GM19043 (cell line): Measurements from ENCODE around the gene IFFO2.
"Not testable (repeated sequence)": the region's sequence is repeated elsewhere in the genome, so short reads cannot be mapped to it uniquely, and the experiment has no call there.

Experiments
- ATAC-seq: cut with Tn5 transposase; IDR thresholded peaks from one replicate; pipeline ENCODE4 v1.9.1; 2021; ENCODE audit warnings: low read depth; ENCODE audit not compliant: unreplicated experiment

Gene IFFO2

DNA sequence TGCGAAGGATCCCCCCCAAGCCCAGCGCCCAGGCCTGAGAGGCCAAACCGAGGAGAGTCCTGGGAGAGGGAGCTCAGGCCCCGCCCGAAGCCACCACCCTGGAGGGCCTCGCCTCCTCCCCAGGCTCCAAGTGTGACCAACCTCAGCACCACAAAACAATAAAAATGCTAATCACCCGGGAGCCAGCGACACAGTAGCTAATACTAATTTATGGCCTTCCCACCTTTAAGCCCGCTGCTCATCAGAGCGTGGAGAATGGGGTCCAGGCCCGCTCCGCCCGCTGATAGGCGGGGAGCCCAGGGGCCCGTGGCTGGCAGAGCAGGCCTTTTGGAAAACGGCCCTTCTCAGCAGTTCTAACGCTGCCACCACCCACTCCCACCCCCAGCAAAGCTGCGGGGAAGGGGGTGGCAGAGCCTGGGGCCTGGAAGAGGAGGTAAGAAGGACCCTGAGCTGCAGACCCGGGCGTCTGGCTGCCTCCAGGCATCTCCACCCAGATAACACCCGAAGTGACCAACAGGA, 76.6 kb downstream of the IFFO2 start:
- ATAC-seq, result no peak

DNA sequence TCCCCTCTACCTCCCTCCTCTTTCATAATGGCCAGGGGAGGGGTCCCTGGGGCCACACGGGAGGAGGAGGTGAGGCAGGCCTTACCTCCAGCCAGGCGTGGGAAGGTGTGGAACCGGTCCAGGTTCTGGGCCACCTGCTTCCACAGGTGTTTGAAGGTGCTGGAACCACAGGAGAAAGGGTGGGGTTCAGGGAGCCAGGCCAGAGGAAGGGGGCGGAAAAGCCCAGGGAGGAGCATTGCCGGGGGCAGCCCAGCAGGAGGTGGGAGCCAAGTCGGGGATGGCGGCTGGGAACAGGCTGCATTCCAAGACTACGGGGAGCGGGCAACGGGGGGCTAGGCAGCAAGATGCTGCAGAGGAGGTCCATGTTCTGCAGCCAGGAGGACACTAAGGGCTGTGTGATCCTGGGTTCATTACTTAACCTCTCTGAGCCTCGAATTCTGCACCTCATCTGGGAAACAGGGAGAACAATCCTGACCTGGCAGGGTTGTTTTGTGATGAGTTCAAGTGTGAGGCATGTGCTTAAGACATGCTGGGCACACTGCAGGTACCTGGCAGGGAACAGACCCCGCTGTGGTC, 77.2 kb downstream of the IFFO2 start:
- ATAC-seq, result no peak

DNA sequence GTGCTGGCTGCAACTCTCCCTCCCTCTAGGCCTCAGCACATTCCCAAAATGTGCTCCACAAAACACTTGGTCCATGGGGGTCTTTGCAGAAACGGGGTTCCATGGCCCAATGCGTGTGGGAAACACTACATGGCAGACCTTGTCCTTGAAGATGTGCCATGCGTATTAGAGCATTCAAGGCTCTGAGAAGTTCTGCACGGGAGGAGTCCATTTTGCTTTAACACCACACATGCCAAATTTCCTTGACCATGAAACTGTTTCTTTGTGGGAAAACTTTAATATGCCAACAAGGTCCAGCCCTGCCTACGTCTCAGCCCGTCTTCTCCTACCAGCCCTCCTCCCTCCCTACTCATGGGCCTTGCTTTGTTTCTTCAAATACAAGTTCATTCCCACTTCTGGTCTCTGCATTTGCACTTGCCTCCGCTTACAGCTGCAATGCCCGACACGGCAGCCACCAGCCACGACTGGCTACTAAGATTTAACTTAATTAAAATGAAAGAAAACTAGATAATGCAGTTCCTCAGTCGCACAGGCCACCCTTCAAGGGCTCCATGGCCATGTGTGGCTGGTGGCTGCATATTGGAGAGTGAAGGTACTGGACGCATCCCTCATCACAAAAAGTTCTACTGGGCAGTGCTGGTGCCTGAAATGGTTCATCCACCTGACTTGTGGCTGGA, 77.8 kb downstream of the IFFO2 start:
- no peak for ATAC-seq

DNA sequence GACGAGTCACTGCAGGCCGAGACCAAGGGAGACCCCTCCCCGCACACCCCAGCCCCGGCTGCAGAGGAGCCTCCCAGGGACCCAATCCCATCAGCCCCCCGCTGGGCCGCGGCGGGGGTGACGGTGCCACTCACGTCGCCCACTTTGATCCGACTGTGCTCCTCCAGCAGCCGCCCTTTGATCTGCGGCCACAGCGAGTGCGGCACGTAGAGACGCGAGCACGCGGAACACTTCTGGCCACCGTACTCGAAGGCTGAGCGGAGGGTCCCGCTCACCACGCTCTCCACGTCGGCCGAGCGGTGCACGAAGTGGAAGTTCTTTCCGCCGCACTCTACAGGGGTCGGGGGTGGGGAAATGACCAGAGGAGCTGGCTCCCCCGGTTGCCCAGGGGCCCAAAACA, 79.2 kb downstream of the IFFO2 start:
- ATAC-seq, result no peak

DNA sequence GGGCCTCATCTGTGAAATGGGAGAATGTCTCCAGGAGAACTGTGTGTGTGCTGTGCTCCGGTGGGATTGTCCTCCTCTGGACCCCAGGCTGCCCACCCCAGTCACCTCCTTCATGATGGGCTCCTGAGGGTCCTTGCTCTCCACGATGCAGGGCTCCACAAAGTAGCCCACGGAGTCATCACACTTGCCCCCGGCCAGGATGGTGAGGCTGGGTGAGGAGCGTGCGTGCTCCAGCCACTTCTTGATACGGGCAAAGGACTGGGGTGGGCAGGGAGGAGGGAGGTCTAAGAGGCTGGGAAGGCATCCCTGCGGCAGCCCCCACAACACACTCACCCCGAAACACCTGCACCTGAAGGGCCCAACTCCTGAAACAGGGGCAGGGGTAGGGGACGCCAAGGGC, 80.3 kb downstream of the IFFO2 start:
- no peak for ATAC-seq

DNA sequence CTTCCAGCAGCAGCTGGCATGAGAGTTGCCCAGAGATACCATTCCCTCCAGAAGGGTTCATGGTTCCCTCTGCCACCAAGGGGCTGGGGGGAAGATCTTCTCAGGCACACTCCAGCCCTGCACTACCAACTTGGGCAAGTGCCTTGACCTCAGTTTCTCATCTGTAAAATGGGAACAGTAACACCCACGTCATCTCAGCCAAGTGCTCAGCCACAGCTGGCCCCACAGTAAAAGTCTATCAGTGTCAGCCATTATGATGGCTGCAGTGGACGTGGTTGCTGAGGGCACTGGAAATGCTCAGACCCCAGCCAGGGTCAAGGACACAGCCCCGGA, 80.7 kb downstream of the IFFO2 start:
- no peak for ATAC-seq

DNA sequence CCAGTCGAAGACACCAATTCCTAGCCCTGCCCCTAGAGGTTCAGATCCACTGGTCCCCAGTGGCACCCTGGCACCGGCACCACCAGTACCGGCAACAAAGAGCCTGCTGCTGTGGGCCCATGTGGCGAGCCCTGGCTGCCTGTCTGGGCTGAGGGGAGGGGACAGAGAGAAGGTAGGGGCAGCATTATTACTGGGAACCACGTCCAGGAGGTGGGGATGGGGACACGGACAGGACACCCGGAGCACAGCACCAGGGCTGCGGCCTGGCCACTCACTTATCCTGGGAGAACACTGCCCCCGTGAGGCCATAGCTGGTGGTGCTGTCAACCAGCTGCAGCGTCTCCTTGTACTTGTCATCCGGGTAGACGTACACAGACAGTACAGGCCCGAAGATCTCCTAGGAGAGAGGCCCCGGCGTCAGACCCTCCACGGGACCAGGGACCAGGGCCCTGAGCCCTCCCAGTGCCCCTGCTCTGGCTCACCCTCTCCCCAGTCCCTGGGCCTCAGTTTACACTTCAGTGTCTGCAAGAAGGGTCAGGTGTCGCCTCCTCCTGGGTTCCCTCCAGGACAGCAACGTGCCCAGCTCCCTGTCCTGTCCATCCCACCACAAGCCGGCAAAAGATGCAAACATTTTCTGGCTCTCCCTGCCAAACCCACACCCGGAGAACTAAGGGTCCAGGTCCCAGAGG, 81.2 kb downstream of the IFFO2 start:
- ATAC-seq, result no peak

DNA sequence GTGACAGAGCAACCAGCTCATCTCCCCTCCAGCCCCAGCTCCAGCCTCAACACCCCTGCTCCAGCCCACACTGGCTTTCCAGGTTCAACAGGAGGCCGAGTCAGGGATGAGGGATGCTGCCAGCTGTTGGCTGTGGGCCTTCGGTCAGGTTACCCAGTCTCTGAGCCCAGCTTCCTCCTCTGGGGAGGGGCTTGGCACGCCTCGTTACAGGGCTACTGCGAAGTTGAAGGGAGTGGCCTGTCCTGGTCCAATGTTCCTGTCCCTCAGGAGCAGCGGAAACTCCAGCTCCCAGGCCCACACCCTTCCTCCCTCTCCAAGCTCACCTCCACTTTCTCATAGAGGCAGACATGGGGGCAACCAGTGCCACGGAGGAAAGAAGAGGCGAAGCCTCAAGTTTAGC, 81.9 kb downstream of the IFFO2 start:
- no peak for ATAC-seq

DNA sequence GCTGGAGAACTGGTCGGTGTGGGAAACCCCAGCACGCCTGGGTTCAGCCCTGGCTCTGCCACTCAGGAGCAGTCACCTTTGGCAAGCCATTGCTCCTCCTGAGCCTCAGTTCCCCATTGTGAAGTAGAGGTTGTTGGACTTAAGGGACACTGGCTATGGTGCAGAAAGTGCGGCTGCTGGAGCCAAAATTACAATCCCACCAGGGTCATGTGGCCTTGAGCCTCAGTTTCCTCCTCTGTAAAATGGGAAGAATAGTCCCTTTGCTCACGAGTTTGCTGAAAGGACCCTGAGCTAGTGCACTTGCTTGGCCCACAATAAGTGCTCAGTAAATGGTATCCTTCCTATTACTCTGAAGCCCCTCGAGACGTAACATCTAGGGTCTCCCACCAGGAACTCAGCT, 82.4 kb downstream of the IFFO2 start:
- no peak for ATAC-seq

DNA sequence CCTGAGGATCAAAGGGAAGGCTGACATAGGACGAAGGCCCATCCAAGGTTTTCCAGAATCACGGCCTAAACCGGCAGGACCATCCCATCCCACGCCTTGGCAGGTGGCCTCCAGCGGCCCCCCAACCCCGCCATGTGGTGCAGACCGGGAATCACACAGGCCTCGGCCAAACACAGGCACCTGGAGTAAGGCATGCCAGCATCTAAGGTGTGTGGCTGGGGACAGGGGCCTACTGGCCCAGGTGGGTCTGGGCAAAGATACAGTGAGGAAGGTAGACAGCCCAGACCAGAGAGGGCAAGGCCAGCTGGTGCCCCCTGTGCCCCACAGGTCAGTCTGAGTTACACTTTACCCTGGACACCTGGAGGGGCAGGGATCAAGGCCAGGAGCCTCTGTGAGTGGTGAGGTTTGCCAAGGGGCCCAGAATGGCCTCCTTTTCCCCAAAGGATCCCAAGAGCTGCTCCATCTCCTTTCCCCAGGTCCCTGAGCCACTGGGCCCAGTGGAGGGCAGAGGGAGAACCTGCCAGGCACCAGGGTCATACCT, 84.3 kb downstream of the IFFO2 start:
- ATAC-seq, result no peak

DNA sequence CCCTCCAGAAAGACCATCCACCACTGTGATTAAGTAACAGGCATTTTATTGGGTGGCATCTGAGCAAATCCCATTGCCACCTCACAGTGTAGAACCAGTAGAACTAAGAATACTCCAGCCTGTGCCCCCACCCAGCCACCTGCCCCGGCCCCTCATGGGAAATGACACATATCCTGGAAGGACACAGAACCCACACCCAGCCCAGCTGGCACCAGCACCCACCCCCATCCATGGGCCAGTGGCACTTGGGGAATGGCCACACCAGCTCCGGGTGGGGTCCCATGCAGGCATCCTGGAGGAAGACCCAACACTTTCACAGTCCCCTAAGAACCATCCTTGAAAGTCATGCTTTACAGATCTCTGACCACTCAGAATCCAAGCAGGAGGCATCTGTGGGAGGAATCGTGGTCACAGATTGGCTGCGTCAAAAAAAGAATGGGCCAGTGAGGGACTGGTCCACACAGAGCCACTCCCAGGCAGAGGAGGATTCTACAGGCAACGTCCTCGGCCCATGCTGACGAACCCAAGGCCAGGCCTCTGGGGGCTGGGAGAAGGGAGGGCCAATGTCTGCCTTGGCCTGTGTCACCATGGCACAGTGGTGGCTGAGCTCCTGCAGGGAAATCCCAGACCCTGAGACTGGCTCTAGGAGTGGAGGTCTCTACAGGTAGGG, 84.9 kb downstream of the IFFO2 start:
- ATAC-seq, result no peak

DNA sequence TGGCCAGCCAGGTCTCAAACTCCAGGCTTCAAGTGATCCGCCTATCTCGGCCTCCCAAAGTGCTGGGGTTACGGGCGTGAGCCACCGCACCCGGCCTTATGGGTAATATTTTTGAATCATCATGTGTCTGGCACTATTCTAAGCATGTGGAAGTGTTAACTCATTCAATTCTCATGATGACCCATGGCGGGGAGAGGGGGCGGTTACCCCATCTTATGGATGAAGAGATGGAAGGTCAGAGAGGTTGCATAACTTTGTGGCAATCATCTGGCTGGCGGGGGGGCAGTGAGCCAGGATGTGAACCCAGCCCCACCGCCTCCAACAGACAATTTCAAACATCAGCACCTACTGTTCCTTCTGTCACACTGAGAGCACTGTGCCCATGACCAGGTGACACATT, 85.5 kb downstream of the IFFO2 start:
- no peak for ATAC-seq

DNA sequence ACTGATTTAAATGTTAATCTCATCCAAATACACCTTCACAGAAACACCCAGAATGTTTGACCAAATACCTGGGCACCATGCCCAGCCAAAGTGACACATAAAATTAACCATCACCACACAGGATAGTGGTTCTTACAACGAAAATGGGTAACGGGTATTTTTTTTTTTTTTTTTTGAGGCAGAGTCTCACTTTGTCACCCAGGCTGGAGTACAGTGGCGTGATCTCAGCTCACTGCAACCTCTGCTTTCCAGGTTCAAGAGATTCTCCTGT, 85.9 kb downstream of the IFFO2 start:
- ATAC-seq, result not testable (repeated sequence)

DNA sequence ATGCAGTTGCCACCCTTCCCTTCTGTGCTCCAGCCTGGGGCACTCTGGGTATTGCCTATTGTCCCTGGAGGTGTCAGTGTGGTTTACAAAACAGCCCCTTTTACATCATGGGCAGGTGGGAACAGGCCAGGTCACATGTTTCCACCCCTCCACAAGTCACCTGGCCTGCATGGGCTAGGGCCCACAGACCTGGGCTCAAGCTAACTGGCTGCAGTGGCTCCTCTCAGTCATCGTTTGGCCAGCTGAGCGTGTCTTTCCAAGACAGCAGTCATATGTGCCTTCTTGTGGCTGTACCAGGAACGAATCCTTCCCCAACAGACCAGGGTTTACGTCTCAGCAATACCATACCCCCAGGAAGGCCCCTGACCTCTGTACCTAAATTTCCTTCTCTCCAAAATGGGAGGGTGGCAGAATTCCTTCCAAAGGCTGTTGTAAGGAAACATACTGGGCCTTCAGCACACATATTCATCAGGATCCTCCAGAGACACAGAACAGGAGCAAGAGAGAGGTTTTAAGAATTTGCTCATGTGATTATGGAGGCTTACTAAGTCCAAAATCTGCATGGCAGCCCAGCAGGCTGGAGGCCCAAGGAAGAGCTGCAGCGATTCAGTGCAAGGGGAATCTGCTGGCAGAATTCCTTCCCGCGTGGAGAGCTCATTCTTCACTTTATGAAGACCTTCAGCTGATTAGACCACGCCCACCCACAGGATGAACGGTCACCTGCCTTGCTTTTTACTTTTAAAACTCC, 86.5 kb downstream of the IFFO2 start:
- ATAC-seq, result no peak

DNA sequence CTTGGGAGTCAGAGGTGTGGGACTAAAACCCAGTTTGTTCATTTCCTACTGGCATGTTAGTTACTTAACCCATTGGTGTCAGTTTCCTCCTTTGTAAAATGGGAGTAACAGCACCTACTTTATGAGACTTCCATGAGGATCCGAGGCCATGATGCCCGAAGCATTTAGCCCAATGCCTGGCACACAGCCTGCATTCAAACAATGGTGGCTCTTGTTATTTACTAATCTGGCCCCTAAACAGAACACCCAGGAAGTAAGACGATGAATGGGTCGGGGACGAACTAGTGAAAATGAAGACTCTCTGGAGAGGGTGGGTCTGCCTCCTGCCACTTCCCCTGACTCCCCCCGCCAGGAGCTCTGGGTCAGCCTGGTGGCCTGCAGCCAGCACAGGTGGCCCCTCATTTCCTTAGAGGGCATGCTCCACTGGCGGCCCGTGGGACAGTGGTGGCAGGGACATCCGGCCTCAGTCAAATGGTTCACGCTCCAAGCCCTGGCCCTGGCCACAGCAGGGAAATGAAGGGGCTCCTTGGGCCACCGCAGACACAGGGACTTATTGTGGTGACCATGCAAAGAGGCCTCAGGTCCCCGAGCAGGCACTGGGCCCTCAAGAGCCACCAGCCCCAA, 87.6 kb downstream of the IFFO2 start:
- ATAC-seq, result no peak

DNA sequence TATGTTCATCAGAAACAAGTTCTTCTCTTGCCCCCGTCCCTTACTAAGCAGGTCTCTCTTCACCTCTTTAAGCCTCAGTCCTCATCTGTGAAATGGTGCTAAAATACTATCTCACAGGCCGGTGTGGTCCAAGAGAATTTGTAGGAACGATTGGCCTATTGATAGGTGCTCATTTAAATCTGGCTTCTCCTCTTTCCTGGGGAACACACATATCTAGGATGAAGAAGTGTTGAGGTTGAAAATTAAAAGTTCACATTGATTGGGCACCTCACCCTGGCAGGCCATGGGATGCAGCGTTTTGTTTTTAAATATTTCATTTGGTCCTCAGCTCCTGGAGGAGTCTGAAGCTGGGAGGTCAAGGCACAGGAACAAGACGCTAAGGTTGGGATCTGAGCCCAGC, 88.1 kb downstream of the IFFO2 start:
- ATAC-seq, result no peak

DNA sequence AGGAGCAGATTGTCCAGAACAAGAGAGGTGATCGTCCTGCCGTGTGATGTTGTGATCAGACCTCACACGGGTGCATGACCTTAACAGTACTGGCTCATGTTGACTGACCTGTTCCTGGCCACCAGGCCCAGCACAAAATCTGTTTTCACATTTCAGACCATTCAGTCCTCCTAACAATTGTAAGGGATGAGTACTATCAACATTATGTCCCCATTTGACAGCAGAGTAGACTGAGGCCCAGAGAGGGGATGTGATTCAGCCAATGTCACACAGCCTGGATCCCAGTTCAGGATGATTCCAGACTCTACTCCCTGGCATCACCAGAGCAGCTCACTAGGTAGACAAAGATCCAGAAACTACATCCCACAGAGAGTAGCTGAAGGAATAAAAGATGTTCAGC, 89.6 kb downstream of the IFFO2 start:
- no peak for ATAC-seq

DNA sequence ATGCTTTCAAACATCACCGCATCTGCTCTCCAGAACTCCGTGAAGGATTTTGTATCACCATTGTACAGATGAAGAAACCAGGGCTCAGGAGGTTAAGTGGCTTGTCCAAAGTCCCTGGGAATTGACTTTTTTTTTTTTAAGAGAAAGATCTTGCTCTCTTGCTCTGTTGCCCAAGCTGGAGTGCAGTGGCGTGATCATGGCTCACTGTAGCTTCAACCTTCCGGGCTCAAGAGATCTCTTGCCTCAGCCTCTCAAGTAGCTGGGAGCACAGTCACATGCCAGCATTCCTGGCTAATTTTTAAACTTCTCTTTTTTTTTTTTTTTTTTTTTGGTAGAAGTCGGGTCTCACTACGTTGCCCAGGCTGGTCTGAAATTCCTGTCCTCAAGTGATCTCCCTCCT, 90.2 kb downstream of the IFFO2 start:
- ATAC-seq, result no peak

DNA sequence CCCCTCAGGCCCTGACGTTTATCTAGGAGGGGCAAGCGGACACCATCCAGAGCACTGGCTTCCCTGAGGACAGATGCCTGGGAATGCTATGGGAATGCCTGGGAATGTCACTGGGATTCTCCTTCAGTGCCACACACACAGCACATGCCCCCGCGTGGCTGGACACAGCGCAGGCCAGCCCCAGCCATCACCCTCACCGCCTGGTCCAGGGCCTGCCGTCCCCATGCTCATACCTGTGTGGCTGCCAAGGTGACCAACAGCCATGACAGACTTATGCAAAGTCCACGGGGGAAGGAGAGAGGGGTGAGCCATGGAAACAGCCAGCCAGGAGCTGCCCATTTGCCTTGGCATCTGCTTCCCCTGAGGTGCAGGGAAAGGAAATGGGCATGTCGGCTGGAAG, 91.3 kb downstream of the IFFO2 start:
- ATAC-seq, result no peak

DNA sequence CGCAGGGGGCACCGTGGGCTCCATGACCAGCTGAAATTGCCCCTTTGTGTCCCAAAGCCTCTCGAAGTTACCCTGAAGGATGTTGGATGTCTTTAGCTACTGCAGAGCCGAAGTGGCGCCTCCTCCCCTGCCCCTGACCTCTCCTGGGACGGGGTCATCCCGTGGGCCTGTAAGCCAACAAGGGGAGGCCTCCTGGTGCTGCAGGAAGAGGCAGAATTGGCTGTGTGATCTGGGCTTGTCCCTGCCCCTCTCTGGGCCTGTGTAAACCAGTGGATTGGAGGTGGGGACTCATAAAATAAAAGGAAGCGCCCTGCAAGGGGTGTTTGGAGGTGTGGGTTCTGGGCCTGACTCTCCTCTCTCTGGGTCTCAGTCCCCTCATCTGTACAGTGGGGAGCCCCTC, 94.9 kb downstream of the IFFO2 start:
- ATAC-seq, result no peak
